GM19468 (cell line): Measurements from ENCODE around the gene SPECC1.
"Not testable (repeated sequence)": the region's sequence is repeated elsewhere in the genome, so short reads cannot be mapped to it uniquely, and the experiment has no call there.

Experiments used
- ATAC-seq: cut with Tn5 transposase; IDR thresholded peaks from one replicate; pipeline ENCODE4 v1.9.1; 2021; ENCODE audit warnings: mild to moderate bottlenecking, moderate library complexity, moderate number of reproducible peaks; ENCODE audit not compliant: unreplicated experiment; ENCODE audit errors: extremely low read depth

Gene SPECC1

DNA sequence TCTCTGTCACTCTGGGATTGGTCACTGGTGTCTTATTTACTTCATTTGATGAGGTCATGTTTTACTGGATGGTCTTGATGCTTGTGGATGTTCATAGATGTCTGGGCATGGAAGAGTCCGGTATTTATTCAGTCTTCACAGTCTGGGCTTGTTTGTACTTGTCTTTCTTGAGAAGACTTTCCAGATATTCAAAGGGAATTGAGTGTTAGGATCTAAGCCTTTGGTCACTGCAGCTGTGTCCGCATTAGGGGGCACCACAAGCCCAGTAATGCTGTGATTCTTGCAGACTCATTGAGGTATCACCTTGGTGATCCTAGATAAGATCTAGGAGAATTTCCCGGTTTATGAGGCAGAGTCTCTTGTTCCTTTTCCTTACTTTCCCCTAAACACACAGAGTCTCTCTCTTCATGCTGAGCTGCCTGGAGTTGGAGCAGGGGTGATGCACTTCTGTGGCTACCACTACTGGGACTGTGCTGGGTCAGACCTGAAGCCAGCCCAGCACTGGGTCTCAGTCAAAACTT is 214.7 kb downstream of the SPECC1 start:
- no peak for ATAC-seq

DNA sequence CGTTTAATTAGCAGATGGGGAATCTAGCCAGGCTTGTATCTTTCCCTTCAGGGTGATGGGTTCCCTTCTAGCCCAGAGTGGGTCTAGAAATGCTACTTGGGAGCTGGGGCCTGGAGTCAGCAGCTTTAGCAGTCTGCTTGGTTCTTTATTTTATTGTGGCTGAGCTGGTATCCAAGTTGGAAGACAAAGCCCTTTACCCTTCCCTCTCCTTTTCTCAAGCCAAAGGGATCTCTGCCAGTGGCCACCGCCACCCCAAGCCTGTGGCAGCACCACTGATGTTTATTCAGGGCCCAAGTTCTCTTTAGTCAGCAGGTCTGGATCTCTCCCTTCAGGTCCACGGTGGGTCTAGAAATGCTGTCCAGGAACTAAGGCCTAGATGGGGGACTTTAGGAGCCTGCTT is 215.2 kb downstream of the SPECC1 start:
- no peak for ATAC-seq

DNA sequence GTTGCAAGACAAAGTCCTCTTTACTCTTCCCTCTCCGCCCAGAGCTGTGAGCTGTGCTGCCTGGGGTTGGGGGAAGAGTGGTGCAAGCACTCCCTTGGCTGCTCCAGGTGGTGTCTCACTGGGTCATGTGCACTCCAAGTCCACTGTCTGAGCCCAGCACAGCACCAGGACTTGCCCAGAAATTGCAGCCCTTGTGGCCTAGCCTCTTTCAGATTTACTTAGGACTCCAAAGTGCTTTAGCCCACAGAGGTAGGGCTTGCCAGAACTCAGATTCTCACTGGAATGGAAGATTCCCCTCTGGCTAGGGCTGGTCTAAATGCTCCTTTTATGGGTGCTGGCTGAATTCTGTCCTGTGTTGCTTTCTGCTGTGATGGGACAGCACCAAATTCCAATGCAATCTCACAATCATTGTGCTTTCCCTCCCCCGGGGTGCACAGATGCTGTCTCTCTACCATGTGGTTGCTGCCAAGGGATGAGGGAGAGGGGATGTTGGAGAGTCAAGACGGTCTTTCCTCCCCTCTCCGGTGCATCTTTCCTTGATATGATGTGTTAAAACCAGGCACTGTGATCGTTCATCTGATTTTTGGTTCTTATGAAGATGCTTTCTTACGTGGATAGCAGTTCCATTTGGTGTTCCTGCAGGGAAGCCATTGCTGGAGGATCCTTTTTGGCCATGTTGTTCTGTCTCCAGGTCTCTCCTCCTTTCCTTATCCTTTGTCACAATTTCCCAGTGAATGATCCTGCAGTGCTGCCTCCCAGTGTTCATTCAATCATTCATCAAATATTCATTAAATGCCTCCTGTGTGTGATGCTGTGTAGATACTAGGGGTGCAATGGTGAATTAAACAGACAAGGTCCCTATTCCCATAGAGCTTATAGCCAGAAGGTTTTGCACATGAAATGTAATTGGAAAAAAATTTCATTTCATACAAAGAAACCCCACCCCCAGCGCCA is 216.3 kb downstream of the SPECC1 start:
- ATAC-seq: no peak

DNA sequence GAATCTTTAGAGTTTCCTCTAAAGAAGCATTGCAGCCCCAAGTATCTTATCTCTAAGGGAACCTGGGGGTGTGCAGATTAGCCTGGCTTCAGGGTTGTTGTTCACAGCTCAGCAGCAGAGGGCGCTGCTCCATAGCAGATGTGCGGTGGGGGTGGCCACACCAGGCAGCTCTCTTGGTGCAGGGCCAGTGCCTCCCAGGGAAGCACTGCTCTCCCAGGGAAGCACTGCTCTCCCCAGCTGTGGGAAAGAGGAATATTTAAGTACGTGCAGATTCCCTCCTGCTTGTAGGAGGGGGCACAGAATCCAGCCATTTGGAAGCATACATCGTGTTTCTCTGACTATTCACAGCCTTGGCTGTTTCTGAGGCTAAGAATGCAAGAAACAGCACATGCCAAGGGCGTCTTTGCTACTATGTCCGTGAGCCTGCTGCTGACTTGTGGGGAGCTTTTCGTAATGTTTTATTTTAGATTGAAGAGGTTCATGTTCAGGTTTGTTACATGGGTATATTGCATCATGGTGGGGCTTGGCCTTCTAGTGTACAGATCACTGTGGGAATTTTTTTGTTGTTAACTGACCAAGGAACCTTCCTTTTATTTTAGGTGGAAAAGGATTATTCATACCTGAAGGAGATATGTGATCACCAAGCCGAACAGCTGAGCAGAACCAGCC is 217.8 kb downstream of the SPECC1 start:
- ATAC-seq: peak; percentile 46

DNA sequence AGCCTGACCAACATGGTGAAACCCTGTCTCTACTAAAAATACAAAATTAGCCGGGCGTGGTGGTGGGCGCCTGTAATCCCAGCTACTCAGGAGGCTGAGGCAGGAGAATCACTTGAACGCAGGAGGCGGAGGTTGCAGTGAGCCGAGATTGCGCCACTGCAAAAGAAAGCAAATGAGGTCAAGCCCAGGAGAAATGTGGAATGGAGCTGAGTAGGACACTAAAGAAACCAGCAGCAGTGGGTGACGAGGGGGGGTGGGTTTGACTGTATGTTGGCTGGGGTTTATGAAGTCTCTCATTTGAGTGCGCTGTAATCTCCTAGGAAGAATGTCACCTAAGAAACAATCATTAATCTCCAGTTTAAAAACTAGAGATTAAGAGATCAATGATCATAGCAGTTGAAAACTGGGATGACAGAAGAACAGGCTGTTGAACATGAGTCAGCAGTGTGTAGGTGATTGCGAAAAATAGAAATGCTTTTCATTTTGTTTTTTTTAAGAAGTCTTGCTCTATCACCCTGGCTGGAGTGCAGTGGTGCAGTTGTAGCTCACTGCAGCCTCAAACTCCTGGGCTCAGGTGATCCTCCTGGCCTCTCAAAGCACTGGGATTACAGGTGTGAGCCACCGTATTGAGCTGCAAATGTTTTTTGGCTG is 218.7 kb downstream of the SPECC1 start:
- not testable (repeated sequence) for ATAC-seq

DNA sequence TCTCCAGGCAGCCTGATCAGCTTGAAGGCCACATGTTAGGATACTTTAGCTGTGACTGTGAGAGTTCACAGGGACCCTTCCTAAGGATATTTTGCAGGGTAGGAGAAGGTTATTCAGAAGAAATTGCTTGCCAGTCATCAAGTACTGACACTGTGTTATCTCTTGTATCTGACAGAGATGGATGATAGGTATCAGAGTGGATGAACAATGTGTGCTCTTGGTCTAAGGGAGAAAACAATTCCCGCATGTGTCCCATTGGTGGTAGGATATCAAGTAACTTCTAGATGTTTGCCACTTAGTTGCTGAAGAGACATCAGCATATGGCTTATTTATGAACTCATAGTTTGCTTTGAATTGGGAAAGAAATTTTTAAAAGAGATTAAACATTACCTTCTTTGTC is 219.3 kb downstream of the SPECC1 start:
- ATAC-seq: no peak

DNA sequence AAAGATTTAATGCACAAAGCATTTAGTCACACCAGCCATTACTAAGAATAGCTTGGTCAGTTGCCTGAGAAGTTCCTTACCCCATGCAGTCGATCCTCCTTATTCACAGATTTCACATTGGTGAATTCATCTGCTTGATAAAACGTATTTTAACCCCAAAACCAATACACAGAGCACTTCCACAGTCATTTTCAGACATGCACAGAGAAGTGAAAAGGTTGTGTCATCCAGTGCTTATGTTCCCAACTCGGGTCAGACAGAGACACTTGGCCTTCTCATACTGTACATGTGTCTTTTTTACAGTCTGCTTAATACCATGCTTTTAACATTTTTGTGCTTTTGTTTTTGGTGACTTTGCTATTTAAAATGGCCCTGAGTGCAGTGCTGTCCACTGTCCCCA is 219.7 kb downstream of the SPECC1 start:
- no peak for ATAC-seq

DNA sequence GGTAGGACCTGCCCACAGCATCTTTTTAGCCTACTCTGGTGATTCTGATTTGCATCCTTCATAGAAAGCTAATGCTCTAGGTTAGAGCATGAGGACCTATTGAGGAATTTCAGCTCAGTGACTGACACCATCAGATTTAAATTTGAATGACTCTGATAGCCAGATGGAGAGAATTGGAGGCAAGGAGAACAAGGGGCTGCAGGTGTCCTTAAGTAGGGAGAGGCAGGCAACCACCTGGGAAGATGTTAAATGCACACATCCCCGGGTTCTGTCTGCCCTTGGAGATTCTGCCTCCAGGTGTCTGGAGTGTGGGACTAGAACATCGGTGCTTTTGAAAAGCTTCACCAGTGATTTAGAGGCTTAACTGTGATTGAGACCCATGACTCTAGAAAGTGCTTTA is 221.8 kb downstream of the SPECC1 start:
- no peak for ATAC-seq

DNA sequence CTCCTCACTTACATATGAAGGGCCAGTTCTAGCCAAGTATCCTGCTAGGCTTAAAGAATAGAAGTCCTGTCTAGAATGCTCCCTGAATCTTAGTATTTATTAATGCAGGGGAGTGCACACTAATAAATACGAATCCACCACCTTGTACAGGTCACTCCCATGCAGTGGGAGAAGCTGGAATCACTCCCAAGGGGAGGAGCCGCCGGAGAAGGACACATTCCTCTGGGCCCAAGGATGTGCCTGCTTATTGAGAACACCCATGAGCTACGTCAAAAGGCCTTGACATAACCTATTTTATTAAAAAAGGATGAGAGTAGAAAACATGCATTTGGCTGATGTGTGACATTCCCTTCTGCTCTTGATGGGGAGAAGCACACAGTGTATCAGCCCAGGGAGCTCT is 223.5 kb downstream of the SPECC1 start:
- no peak for ATAC-seq

DNA sequence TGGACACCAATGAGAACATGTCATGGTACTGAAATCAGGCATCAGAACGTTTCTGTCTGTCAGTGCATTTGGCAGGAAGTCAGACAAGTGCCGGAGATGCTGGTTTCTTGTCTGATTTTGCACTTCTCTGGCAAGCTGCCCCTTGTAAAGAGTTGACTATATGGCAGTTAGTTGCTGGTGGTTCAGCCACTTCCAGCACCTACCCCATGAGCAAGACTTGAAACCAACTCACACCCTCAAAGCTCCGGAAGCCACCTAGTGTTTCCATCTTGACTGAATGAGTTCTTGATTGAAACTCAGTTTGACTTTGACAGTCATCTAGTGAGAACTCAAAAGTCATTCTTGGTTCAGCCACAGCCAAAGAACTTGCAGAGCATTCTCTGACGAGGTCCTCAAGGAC is 225.1 kb downstream of the SPECC1 start:
- ATAC-seq: no peak

DNA sequence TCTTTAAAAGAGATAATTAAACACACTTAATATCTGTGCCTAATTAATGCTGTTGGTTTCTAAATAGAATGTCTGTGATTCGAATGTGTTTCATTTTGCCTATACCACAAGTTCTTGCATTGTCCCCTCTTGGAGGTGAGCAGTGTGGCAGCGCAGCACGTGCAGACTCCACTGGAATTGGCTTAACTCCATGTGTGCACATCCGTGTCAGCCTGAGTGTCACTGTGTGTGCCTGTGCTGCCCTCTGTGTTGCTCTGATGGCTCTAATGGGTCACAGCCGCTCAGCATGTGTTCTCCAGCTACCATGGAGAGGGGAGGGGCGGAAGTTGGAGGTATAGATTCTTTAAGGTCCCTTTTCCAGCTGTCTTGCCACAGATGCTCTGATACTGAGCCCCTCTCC is 226.6 kb downstream of the SPECC1 start:
- ATAC-seq: no peak

DNA sequence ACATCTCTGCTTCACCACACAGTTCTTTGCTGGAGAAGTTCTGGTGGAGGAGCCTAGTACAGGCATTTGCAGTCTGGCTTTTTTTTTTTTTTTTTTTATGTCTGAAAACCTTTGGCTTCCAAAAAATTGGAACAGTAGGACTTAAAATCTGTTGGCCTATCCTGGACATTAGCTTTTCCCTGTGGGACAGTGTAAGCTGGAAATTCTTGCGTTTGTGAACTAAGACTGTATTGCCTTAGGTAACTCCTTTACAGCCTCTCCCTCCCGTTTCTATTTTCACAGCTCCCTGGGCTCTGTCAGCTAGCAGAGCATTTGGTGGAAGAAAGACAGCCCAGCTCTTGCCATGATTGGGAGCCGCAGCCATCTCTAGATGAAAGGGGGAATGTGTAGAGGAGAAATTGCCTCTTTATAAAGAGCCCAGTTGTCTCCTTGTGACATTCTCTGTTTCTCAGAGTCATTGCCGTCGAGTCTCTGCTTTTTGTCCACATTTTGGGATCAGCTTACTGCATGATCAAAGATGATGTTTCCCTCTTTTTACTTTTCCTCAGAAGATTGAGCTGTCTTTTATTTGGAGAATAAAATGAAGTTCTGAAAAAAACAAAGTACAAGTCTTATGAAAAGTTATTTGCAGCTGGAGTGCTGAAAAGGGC is 227.5 kb downstream of the SPECC1 start:
- no peak for ATAC-seq

DNA sequence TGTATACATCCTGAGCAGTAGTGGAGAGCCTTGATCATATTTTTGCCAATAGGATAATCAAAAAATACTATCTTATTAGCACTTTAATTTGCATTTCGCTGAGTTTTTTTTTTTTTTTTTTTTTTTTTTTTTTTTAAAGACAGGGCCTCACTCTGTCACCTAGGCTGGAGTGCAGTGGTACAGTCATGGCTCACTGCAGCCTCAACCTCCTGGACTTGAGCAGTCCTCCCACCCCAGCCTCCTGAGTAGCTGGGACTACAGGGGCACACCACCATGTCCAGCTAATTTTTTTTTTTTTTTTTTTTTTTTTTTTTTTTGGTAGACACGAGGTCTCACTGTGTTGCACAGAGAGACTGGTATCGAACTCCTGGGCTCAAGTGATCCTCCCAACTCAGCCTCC is 230.6 kb downstream of the SPECC1 start:
- ATAC-seq: not testable (repeated sequence)

DNA sequence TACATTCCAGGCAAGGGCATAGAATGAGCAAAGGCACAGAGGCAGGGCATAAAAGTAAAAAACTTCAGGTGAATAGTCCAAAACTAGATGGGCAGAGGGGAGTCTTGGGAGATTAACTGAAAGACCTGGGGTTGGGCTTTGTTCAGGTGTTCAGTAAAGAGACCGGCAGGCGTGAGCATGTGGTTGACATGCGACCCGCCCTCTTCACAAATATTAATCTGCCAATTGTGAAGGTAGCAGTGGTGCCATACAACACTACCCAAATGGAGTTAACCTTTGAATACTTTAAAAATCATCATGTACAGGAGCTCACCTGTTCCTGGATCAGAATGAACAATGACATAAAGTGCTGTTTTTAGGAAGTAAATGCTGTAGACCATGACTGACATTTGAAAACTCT is 232.7 kb downstream of the SPECC1 start:
- ATAC-seq: no peak

DNA sequence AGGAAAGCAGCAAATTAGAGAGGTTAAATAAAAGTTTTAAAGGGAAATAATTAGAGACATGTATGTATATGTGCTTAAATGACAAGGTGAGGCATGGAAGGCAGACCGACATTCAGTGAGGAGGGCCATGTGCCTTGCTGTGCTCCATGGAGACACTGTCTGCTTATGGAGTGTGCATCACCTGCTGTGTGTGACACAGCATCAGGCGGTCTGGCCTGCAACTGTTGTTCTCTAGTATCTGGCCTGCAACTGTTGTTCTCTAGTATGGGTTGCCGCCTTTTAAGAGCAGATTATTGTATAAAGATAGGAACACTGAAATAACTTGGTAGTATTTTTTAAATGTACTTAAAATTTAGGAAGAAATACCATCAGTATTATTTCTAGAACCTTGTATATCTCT is 233.1 kb downstream of the SPECC1 start:
- ATAC-seq: no peak

DNA sequence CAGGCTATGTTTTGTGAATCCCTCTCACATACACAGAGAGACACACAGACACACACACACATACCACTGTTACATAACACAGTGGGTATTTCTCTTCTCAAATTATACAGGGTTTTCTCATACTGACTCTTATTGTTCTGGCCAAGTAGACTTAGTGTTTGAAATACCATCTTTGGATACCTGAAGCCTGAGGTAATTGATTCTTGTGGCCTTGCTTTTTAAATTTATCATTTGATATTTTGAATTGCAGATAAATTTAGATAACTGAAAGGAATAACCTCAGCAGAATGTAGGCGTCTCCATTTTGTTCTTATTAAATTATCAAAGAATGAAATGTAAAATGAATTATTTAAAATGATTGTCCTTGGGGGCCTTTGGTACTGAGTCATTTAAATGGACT is 234.4 kb downstream of the SPECC1 start:
- no peak for ATAC-seq

DNA sequence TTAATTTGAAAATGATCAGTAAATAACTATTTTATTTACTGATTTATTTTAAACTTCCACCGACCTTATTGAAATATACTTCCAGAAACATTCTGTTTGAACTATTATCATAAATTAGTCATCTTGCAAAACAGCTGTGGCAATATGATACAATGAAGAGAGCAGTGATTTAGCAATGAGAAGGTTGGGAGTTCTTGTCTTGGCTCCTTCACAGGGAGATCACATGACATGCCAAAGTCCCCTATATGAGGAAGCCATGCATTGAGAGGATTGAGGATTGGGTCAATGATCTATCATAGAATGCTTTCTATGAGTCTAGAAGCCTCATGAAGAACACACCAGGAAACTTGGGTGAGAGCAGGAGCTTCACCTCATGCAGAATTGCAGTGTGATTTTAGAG is 235.5 kb downstream of the SPECC1 start:
- ATAC-seq: no peak

DNA sequence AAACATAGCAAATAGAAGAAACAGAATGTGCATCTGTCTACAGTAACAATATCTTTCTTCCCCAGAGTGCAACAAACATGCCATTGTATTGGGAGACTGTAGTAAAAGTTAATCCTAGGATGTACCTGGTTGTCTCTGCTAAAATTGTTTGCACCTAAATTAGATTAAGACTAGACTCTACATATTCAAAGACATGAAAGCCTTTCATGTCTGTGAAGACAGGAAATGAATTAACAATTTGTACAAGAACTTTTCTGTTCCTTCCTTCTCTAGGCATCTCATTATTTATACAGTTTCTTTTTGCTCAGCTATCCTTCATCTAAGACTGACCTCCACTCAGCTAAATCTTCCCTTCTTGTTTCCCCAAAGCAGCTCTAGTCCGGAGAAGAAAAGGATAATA is 237.5 kb downstream of the SPECC1 start:
- no peak for ATAC-seq

DNA sequence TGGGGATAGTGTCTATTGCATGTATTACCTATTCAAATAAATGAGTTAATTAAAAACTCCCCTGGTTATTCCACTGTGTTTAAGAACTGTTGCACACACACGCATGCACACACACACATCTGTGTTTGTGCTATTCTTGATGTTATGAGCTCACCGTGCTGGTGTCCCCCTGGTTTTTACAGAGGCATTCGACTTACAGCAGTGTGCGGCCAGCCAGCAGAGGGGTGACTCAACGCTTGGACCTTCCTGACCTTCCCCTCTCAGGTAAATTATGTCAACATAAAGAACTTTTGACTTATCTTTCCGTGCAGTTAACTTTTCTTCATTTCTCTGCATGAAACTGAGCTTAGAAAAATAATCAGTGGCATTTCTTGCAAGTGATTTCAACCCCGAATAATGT is 244.2 kb downstream of the SPECC1 start:
- ATAC-seq: no peak

DNA sequence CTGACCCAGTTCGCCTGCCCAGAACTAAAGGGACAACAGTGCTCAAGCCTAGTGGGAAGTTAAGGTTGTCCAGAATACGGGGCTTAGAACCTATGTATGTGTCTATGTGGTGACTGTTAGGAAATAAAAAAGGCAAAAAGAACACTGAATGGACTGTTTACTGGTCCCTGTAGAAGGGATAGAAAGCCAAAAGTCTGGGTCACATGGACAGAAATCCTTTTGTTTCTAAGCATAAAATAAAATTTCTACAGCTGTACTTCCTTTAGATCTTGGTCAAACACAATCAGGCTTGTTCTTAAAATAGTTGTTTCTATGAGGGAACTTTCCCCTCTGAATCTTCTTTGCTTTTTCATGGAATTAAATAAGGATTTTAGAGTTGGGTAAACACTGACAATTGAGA is 245.4 kb downstream of the SPECC1 start:
- no peak for ATAC-seq
